OCI-LY3 (cell line): Measurements from ENCODE around the gene ZSCAN18.

Source experiments
- H2AFZ ChIP-seq: fragments of 200-600, 300-600 bp; shearing (Covaris generic); 2 replicates; pipeline ENCODE4 v1.6.0; 2014; ENCODE audit warnings: antibody characterized with exemption, low read depth, low read length
- H3K27ac ChIP-seq: fragments of 200-600, 300-600 bp; sonication (generic); 2 replicates; pipeline ENCODE4 v1.5.1; 2014; ENCODE audit warnings: mild to moderate bottlenecking, low read length, moderate library complexity, mixed read lengths
- H3K27me3 ChIP-seq: fragments of 200-600, 300-600 bp; sonication (generic); 2 replicates; pipeline ENCODE4 v1.6.1; 2014; ENCODE audit warnings: low read depth, low read length, mixed read lengths
- H3K36me3 ChIP-seq: fragments of 200-600, 300-600 bp; sonication (generic); replicated peaks from 2 replicates; pipeline ENCODE3; 2014; ENCODE audit warnings: low read depth, low read length, mixed read lengths
- H3K4me1 ChIP-seq: fragments of 300-600, 200-600 bp; sonication (generic); 2 replicates; pipeline ENCODE4 v1.6.1; 2014; ENCODE audit warnings: low read length, mixed read lengths
- H3K4me2 ChIP-seq: fragments of 200-600, 300-600 bp; sonication (generic); 2 replicates; pipeline ENCODE4 v1.6.1; 2014; ENCODE audit warnings: low read length, mixed read lengths
- H3K4me3 ChIP-seq: fragments of 300-600, 200-600 bp; sonication (generic); 2 replicates; pipeline ENCODE4 v1.5.1; 2014; ENCODE audit warnings: antibody characterized with exemption, mild to moderate bottlenecking, low read length, moderate library complexity
- H3K79me2 ChIP-seq: fragments of 300-600, 200-600 bp; shearing (Covaris generic); 2 replicates; pipeline ENCODE4 v1.6.1; 2014; ENCODE audit warnings: mild to moderate bottlenecking, low read length, mixed read lengths
- H3K9ac ChIP-seq: fragments of 300-600, 200-600 bp; shearing (Covaris generic); 2 replicates; pipeline ENCODE4 v1.6.0; 2014; ENCODE audit warnings: mild to moderate bottlenecking, low read length, moderate library complexity
- H3K9me3 ChIP-seq: fragments of 200-600, 300-600 bp; shearing (Covaris generic); 2 replicates; pipeline ENCODE4 v1.6.1; 2014; ENCODE audit warnings: low read length, mixed read lengths; ENCODE audit not compliant: insufficient read depth
- H4K20me1 ChIP-seq: fragments of 200-600, 300-600 bp; sonication (generic); 2 replicates; pipeline ENCODE4 v1.6.1; 2016; ENCODE audit warnings: low read length, mixed read lengths; ENCODE audit not compliant: insufficient read depth
- CTCF ChIP-seq: fragments of 200-600, 300-600 bp; sonication (generic); IDR thresholded peaks from 2 replicates; pipeline ENCODE4 v1.5.1; 2014; ENCODE audit warnings: antibody characterized with exemption, low read length, low read depth
- EZH2phosphoT487 ChIP-seq: fragments of 200-600 bp; shearing (Covaris generic); IDR thresholded peaks from 2 replicates; pipeline ENCODE4 v1.6.1; 2018; ENCODE audit warnings: antibody characterized with exemption, mixed run types, low read depth

The ZSCAN18 gene

GRCh38 chr19:58044391-58044790, 53.6 kb downstream of the ZSCAN18 start:
- Histone ChIP-seq H2AFZ (no peak overlapping the region), H3K4me2 (no peak overlapping the region), H3K27me3 (no peaks in the 10 kb centered on the region), H3K27ac (no peak overlapping the region), H3K9ac (no peak overlapping the region), H4K20me1 (no peaks in the 10 kb centered on the region), H3K9me3 (peaks cover 21% of the 10 kb centered on the region; the same call in 1 of the 2 replicates), H3K4me3 (no peak overlapping the region), H3K79me2 (no peaks in the 10 kb centered on the region), H3K4me1 (no peaks in the 10 kb centered on the region), H3K36me3 (no peaks in the 10 kb centered on the region)
- no peak for TF ChIP-seq CTCF
- no peak for TF ChIP-seq EZH2phosphoT487

GRCh38 chr19:58042495-58043340, 55.3 kb downstream of the ZSCAN18 start:
- no peaks in the 10 kb centered on the region for H3K4me1 ChIP-seq
- no peak overlapping the region for H3K4me2 ChIP-seq
- no peak for TF ChIP-seq EZH2phosphoT487
- TF ChIP-seq CTCF: no peak
- H4K20me1 ChIP-seq: no peaks in the 10 kb centered on the region
- no peak overlapping the region for H3K27ac ChIP-seq
- H3K9ac ChIP-seq: no peak overlapping the region
- H3K4me3 ChIP-seq: no peak overlapping the region
- peaks cover 17% of the 10 kb centered on the region; the same call in 1 of the 2 replicates for H3K9me3 ChIP-seq
- H2AFZ ChIP-seq: no peak overlapping the region
- no peaks in the 10 kb centered on the region for H3K79me2 ChIP-seq
- H3K27me3 ChIP-seq: no peaks in the 10 kb centered on the region
- no peaks in the 10 kb centered on the region for H3K36me3 ChIP-seq

GRCh38 chr19:58040751-58041525, 57.1 kb downstream of the ZSCAN18 start:
- H3K4me3 ChIP-seq: no peak overlapping the region
- no peak overlapping the region for H3K27ac ChIP-seq
- no peak overlapping the region for H2AFZ ChIP-seq
- no peaks in the 10 kb centered on the region for H3K79me2 ChIP-seq
- H3K4me2 ChIP-seq: no peak overlapping the region
- H3K9ac ChIP-seq: no peak overlapping the region
- H3K9me3 ChIP-seq: peaks cover 16% of the 10 kb centered on the region; the same call in 1 of the 2 replicates
- no peaks in the 10 kb centered on the region for H3K27me3 ChIP-seq
- H4K20me1 ChIP-seq: no peaks in the 10 kb centered on the region
- H3K36me3 ChIP-seq: no peaks in the 10 kb centered on the region
- no peaks in the 10 kb centered on the region for H3K4me1 ChIP-seq
- no peak for TF ChIP-seq EZH2phosphoT487
- TF ChIP-seq CTCF: no peak

- TF ChIP-seq EZH2phosphoT487 (no peak), CTCF (no peak)
- Histone ChIP-seq H4K20me1 (no peaks in the 10 kb centered on the region), H3K4me3 (no peak overlapping the region), H3K9ac (no peak overlapping the region), H3K9me3 (peaks cover 20% of the 10 kb centered on the region; the same call in 1 of the 2 replicates), H3K36me3 (no peaks in the 10 kb centered on the region), H3K4me1 (no peaks in the 10 kb centered on the region), H2AFZ (no peak overlapping the region), H3K27me3 (no peaks in the 10 kb centered on the region), H3K27ac (no peak overlapping the region), H3K4me2 (no peak overlapping the region), H3K79me2 (no peaks in the 10 kb centered on the region)
Measured at GRCh38 chr19:58038688-58039204, 59.3 kb downstream of the ZSCAN18 start.
